CD14-positive monocyte (primary cell): ENCODE data around the gene LYPLA2. TPM values are rescaled to one million over a fixed set of nuclear protein-coding genes. Genes with fewer than 3 reads are reported as not detected.
"Not testable (repeated sequence)": the region's sequence is repeated elsewhere in the genome, so short reads cannot be mapped to it uniquely, and the experiment has no call there.

Experiments
- DNase-seq, 3 donors: peaks; one replicate each; pipeline ENCODE4 v3.0.0-alpha.2; 2011 to 2022
- H2AFZ ChIP-seq: 2 replicates; pipeline ENCODE4 v1.6.0; 2012; ENCODE audit warnings: mild to moderate bottlenecking, low read depth, low read length, inconsistent platforms; ENCODE audit not compliant: insufficient read depth, poor library complexity, severe bottlenecking
- H3K27ac ChIP-seq, 2 donors: 1 replicate in 1 of 2; 2 replicates in 1 of 2; pipeline ENCODE4 v1.5.1; 2012 to 2013; ENCODE audit warnings: low read length in 2 of 2, control low read depth in 1 of 2, inconsistent platforms in 1 of 2, low read depth in 1 of 2, mild to moderate bottlenecking in 1 of 2
- H3K27me3 ChIP-seq, 2 donors: one replicate each; pipeline versions ENCODE4 v1.6.0 to v1.6.1; 2011 to 2013; ENCODE audit warnings: low read length in 2 of 2; ENCODE audit not compliant: control insufficient read depth in 2 of 2, insufficient read depth in 2 of 2
- H3K36me3 ChIP-seq, 2 donors: replicated peaks in 1 of 2; 1 replicate in 1 of 2; 2 replicates in 1 of 2; pipeline versions ENCODE4 v1.5.1 to v1.6.1; 2012 to 2013; ENCODE audit warnings: low read length in 2 of 2, control low read depth in 1 of 2, inconsistent platforms in 1 of 2, mild to moderate bottlenecking in 1 of 2; ENCODE audit not compliant: insufficient read depth in 2 of 2, control insufficient read depth in 1 of 2
- H3K4me1 ChIP-seq, 2 donors: 1 replicate in 1 of 2; 2 replicates in 1 of 2; pipeline versions ENCODE4 v1.5.1 to v1.6.1; 2012 to 2013; ENCODE audit warnings: low read length in 2 of 2, control low read depth in 1 of 2, inconsistent platforms in 1 of 2, mild to moderate bottlenecking in 1 of 2, moderate library complexity in 1 of 2; ENCODE audit not compliant: insufficient read depth in 2 of 2, control insufficient read depth in 1 of 2
- H3K4me2 ChIP-seq: replicated peaks from 2 replicates; pipeline ENCODE3; 2012; ENCODE audit warnings: low read length, moderate library complexity, mild to moderate bottlenecking; ENCODE audit not compliant: poor library complexity, severe bottlenecking; ENCODE audit errors: extremely low read depth
- H3K4me3 ChIP-seq, 3 experiments: fragments of 200-600 bp in 1 of 3; sonication (generic) in 1 of 3; replicated peaks in 1 of 3; 1 replicate in 2 of 3; 2 replicates in 1 of 3; pipeline ENCODE4 v1.5.1; 2011 to 2013; ENCODE audit warnings: low read length in 3 of 3, mild to moderate bottlenecking in 3 of 3, control low read depth in 2 of 3, low read depth in 2 of 3, inconsistent platforms in 1 of 3, moderate library complexity in 1 of 3
- H3K79me2 ChIP-seq: 2 replicates; pipeline ENCODE4 v1.6.0; 2012; ENCODE audit warnings: mild to moderate bottlenecking, control low read depth, inconsistent platforms, low read length, moderate library complexity; ENCODE audit not compliant: insufficient read depth
- H3K9ac ChIP-seq: 2 replicates; pipeline ENCODE4 v1.6.0; 2017; ENCODE audit warnings: low read length, mild to moderate bottlenecking; ENCODE audit not compliant: insufficient read depth, poor library complexity, severe bottlenecking
- H3K9me3 ChIP-seq, 2 donors: replicated peaks in 1 of 2; 1 replicate in 1 of 2; 2 replicates in 1 of 2; pipeline versions ENCODE4 v1.5.1 to v1.6.1; 2012 to 2013; ENCODE audit warnings: low read length in 2 of 2, control low read depth in 1 of 2; ENCODE audit not compliant: control insufficient read depth in 1 of 2, insufficient read depth in 1 of 2
- H4K20me1 ChIP-seq: 2 replicates; pipeline ENCODE4 v1.6.0; 2012; ENCODE audit warnings: mild to moderate bottlenecking, low read length, control low read depth, moderate library complexity; ENCODE audit not compliant: insufficient read depth
- H3K27ac Mint-ChIP-seq, 7 donors: one replicate each; pipeline ENCODE4 v1.8.0; 2020; ENCODE audit warnings: mild to moderate bottlenecking in 7 of 7, mixed read lengths in 7 of 7, moderate library complexity in 6 of 7, inconsistent platforms in 2 of 7
- H3K27me3 Mint-ChIP-seq, 3 donors: one replicate each; pipeline ENCODE4 v1.8.0; 2021 to 2022; ENCODE audit warnings: low read depth in 3 of 3, mild to moderate bottlenecking in 3 of 3, mixed read lengths in 3 of 3, moderate library complexity in 3 of 3, inconsistent platforms in 1 of 3
- H3K36me3 Mint-ChIP-seq, 2 donors: one replicate each; pipeline ENCODE4 v1.8.0; 2020; ENCODE audit warnings: mixed read lengths in 2 of 2, inconsistent platforms in 1 of 2, mild to moderate bottlenecking in 1 of 2
- H3K4me1 Mint-ChIP-seq: one replicate; pipeline ENCODE4 v1.8.0; 2020; ENCODE audit warnings: mild to moderate bottlenecking, mixed read lengths
- H3K4me3 Mint-ChIP-seq, 2 donors: one replicate each; pipeline ENCODE4 v1.8.0; 2020; ENCODE audit warnings: mild to moderate bottlenecking in 2 of 2, mixed read lengths in 2 of 2, moderate library complexity in 1 of 2
- H3K9me3 Mint-ChIP-seq, 7 donors: one replicate each; pipeline ENCODE4 v1.8.0; 2020 to 2022; ENCODE audit warnings: mixed read lengths in 7 of 7, mild to moderate bottlenecking in 6 of 7, moderate library complexity in 6 of 7, inconsistent platforms in 2 of 7
- WGBS: methylation state at CpG from one replicate; pipeline ENCODE4 v1.1.5; 2013; ENCODE audit warnings: missing lambda C conversion rate; ENCODE audit not compliant: insufficient coverage; 5-methylcytosine and 5-hydroxymethylcytosine counted together
- intact Hi-C, 2 donors: fragments of 100-400 bp; cut with micrococcal nuclease; formaldehyde crosslinking; loops; one replicate each; pipeline versions ENCODE4 v1.15.0 to v1.15.1; 2023
- polyA plus RNA-seq, 3 donors: library from polyadenylated mRNA; depleted of rRNA in 1 of 3; unstranded in 2 of 3; stranded (reverse) in 1 of 3; fragments of 300-500 nt in 2 of 3; fragments of >200 nt in 1 of 3; fragmentation: Illumina TruSeq in 2 of 3; gene quantifications; 1 replicate in 2 of 3; 2 replicates in 1 of 3; pipeline ENCODE4 v1.2.3, GENCODE V29; 2012 to 2021
- TF ChIP-seq, protein P1 (sequence below): fragments of 200-600 bp; IDR thresholded peaks from one replicate; pipeline ENCODE4 v1.8.0; 2022; ENCODE audit warnings: antibody characterized with exemption, mild to moderate bottlenecking

Gene LYPLA2
- polyA plus RNA-seq, 3 donors = 68.3 to 86.7 (median 74.1) TPM

GRCh38 chr1:23801876-23802275 lies 10.9 kb downstream of the LYPLA2 start:
- H3K4me1 Mint-ChIP-seq = peaks cover 57% of the 10 kb centered on the region
- Histone ChIP-seq H4K20me1 (no peaks in the 10 kb centered on the region), H2AFZ (no peak overlapping the region), H3K9me3 (no peaks in the 10 kb centered on the region), H3K4me1 (peaks cover 51 to 61% of the 10 kb centered on the region in 2 donors), H3K27me3 (no peaks in the 10 kb centered on the region), H3K79me2 (peaks cover 5% of the 10 kb centered on the region), H3K9ac (no peak overlapping the region), H3K36me3 (peaks cover 11 to 46% of the 10 kb centered on the region in 2 donors), H3K27ac (peak overlapping the region in 1 of 2 donors; percentile 97), H3K4me3 (peak overlapping the region in 1 of 3 experiments; percentile 85), H3K4me2 (peak overlapping the region; percentile 98)
- intact Hi-C loops = loop anchor here (2.0 to 10.0 kb wide), 2 partner anchors 23 to 113 kb away; partner anchors contain the start of genes CNR2 (in 1 of the 2) and PITHD1 (in 1 of the 2)
- TF ChIP-seq, protein P1, sequence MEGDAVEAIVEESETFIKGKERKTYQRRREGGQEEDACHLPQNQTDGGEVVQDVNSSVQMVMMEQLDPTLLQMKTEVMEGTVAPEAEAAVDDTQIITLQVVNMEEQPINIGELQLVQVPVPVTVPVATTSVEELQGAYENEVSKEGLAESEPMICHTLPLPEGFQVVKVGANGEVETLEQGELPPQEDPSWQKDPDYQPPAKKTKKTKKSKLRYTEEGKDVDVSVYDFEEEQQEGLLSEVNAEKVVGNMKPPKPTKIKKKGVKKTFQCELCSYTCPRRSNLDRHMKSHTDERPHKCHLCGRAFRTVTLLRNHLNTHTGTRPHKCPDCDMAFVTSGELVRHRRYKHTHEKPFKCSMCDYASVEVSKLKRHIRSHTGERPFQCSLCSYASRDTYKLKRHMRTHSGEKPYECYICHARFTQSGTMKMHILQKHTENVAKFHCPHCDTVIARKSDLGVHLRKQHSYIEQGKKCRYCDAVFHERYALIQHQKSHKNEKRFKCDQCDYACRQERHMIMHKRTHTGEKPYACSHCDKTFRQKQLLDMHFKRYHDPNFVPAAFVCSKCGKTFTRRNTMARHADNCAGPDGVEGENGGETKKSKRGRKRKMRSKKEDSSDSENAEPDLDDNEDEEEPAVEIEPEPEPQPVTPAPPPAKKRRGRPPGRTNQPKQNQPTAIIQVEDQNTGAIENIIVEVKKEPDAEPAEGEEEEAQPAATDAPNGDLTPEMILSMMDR = no peak
- peaks cover 47 to 61% of the 10 kb centered on the region in 2 donors for H3K36me3 Mint-ChIP-seq
- peak overlapping the region in 3 of 7 donors; percentile 53 to 96 (median 92) for H3K27ac Mint-ChIP-seq
- H3K4me3 Mint-ChIP-seq = no peak overlapping the region
- no peaks in the 10 kb centered on the region for H3K9me3 Mint-ChIP-seq
- H3K27me3 Mint-ChIP-seq = peaks cover 0 to 3% (median 3%) of the 10 kb centered on the region in 3 donors
- 88% methylated on average over 5 of the region's 10 CpGs for WGBS
- DNase-seq = no peak

DNA sequence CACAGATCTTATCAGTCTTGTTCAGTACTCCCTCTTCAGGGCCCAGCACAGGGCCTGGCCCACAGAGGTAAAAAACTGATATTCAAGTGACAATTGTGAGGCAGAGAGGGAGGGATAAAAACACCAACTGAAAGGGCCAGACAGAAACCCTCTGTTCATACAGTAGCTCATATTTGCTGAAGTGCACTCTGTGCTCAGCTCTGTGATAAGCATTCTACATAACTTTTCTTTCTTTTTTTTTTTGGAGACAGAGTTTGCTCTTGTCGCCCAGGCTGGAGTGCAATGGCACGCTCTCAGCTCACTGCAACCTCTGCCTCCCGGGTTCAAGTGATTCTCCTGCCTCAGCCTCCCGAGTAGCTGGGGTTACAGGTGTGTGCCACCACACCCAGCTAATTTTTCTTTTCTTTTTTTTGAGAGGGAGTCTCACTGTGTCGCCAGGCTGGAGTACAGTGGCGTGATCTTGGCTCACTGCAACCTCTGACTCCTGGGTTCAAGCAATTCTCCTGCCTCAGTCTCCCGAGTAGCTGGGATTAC lies 11.9 kb downstream of the LYPLA2 start:
- not testable (repeated sequence) for H2AFZ ChIP-seq, H3K4me3 Mint-ChIP-seq, H3K4me3 ChIP-seq, H3K4me2 ChIP-seq, H3K9ac ChIP-seq, DNase-seq, H3K79me2 ChIP-seq, H3K9me3 Mint-ChIP-seq, H3K27ac ChIP-seq, H3K27me3 Mint-ChIP-seq, H3K9me3 ChIP-seq, H4K20me1 ChIP-seq, H3K27me3 ChIP-seq
- peaks cover 67% of the 10 kb centered on the region for H3K4me1 Mint-ChIP-seq
- Histone ChIP-seq H3K36me3 (peaks cover 3 to 37% of the 10 kb centered on the region in 2 donors), H3K4me1 (peaks cover 61 to 71% of the 10 kb centered on the region in 2 donors)
- WGBS = 100% methylated on average over 1 of the region's 7 CpGs
- peak overlapping the region in 1 of 7 donors; percentile 40 for H3K27ac Mint-ChIP-seq
- intact Hi-C loops = loop anchor here in 1 of 2 donors (10.0 kb wide), 1 partner anchor 112 kb away; the partner anchor contains the start of gene CNR2
- peaks cover 45 to 55% of the 10 kb centered on the region in 2 donors for H3K36me3 Mint-ChIP-seq
